Stimulated activated CD8-positive, alpha-beta memory T cell treated with anti-CD3 and anti-CD28 coated beads, Interleukin-15, amount 100 ng/mL, for 24 hours (primary cell): Measurements from ENCODE around the gene P2RX2.

Experiments used
- DNase-seq: peaks from one replicate; pipeline ENCODE4 v3.0.0-alpha.2; 2020; ENCODE audit warnings: low read depth

The P2RX2 gene

DNA sequence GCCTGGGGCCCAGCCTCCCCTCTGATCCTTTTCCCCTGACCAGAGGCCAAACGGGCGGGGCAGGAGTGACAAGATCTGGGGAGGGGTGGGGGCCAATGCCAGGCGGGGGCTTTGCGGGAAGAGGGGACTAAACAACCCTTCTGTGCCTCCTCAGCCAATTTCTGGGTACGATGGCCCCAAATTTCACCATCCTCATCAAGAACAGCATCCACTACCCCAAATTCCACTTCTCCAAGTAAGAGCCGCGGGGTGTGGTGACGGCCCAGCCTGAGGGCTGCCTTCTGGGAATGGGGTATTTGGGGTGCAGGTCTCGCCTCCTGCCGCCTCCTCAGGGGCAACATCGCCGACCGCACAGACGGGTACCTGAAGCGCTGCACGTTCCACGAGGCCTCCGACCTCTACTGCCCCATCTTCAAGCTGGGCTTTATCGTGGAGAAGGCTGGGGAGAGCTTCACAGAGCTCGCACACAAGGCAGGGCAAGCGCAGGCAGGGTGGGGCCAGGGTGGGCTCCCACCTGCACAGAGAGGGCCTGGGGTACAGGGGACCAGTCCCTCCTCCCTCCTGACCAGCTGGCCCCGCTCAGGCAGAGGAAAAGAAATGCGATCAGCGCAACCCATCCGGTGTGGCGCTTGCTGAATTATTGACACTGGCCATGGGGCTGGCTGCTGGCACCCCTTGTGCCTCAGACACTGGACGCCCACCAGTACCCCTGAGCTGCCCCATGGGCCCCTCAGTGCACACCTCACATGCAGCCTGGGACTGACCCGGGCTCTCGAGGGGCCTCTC, 1.7 kb downstream of the P2RX2 start:
- DNase-seq = no peak

DNA sequence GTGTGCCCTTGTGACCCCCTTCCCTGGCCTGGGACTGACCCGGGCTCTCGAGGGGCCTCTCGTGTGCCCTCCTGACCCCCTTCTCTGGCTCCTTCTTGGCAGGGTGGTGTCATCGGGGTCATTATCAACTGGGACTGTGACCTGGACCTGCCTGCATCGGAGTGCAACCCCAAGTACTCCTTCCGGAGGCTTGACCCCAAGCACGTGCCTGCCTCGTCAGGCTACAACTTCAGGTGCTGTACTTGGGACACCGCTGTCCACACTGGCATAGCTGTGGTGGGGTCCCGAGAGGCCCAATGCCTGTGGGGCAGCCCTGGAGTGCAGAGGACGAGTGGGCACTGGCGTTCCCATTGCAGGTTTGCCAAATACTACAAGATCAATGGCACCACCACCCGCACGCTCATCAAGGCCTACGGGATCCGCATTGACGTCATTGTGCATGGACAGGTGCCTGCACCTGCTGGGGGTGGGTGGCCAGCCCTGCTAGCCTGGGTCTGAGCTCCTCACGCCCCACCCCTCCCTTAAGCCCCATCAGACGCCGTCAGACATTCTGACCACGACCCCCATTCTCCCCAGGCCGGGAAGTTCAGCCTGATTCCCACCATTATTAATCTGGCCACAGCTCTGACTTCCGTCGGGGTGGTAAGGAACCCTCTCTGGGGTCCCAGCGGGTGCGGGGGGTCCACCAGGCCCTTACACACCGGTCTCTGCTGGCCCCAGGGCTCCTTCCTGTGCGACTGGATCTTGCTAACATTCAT, 2.5 kb downstream of the P2RX2 start:
- no peak for DNase-seq

DNA sequence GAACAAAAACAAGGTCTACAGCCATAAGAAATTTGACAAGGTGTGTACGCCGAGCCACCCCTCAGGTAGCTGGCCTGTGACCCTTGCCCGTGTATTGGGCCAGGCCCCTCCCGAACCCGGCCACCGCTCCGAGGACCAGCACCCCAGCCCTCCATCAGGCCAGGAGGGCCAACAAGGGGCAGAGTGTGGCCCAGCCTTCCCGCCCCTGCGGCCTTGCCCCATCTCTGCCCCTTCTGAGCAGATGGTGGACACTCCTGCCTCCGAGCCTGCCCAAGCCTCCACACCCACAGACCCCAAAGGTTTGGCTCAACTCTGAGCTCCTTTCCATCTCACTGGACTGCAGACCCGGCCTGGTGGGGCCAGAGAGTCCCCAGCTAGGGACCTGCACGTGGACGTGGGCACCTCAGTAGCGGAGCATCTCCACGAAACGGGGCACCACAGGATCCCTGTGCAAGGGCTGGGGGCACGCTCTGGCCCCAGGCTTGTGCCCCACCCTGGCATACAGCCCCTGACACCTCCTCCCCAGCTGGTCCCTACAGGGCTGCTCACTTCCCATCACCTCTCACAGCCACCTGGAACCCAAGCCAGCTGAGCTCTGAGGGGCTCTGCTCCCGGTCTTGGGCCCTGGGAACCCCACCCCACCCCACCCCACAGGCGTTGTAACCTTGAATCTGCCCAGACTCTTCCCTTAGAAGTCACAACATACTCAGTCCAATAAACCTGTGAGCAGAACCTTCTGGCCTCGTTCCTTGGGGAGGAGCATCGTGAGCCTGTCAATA, 3.3 kb downstream of the P2RX2 start:
- DNase-seq = no peak

DNA sequence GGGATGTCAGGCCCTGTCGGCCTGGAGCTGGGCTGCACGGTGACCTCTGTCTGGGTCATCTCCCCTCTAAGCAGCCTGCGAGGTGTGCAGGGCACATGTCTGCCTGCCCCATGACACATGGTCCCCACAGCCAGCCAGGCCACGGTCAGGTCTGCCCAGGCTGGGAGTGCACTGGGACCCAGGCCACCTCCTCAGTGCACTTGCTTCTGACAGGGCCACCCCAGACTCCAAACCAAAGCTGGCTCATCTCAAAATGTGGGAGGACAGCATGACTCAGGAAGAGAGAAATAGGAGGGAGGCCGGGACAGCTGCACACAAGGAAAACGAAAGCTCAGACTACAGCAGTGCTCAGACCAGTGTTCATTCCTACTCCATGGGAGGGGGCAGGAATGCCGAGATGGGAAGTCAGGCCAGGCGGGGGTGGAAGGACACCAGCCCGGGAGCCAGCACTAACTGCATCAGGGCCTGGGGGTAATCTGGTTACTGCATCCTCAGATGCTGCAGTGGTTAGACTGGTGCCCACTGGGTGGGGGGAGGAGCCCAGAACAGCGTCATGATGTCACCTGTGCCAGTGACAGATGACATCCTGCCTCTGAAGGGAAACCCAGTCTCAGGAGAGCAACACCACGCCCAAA, 4.0 kb downstream of the P2RX2 start:
- DNase-seq = no peak

DNA sequence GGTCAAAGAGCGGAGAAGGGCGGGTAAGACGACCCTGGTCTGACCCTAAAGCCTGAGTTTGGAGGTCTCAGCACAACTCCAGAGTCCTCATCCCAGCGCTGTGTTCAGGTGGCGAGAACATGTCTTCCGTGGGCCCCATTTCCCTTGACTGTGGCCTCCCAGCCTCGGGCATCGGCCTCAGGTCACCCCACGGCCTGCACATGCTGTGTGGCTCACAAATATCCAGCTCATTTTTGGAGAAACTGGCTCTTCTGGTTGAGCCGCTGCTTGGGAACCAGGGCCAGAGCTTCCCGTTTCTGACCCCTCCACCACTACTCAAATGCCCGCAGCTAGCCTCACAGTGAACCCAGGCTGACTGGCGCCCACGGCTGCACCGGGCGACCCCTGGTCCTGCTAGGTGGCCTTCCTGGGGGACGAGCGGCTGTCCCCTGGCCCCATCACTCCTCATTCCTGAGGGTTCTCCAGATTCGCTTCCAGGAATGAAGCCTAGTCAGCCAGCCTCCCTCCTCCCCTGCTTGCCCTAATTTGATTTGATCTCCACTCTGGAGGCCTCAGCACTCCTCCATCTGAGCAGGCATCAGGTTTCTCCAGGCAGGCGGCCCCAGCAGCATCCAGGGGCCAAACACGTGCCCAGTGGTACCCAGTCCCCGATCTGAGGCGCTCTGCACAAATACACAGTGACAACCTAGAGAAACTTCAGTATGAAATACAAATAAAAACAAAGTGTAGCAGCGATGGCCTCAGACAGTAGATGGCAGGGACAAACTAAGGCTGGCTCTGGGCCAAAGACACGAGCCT, 4.7 kb downstream of the P2RX2 start:
- no peak for DNase-seq

DNA sequence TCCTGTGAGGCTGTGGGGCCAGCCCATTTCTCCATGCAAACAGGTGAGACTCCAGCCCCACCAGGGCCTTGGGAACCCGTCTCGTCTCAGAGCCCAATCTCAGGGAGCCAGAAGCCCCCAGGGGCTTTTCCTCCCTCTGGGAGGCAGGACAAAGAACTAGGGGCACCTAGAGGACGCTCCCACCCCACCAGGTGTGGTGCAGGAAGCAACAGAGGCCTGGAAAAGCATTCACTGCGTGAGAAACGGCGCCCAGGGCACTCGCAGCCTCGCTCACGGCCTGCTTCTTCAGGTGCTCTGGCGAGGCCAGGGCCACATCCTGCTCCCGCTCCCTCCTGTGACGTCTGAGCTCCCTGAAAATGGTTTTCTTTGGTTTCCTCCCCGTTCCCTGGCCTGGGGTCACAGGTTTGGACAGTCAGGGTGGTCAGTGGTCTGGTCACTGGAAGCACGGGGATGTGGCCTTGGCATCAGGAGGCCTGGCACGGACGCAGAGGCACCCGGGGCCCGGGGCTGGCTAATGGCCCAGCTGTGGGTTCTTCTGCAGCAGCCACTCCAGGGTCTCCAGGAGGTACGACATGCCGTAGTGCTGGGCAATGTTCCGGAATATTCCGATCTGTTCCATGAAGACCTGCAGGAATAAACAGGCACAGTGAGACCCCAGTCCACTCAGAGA, 5.7 kb downstream of the P2RX2 start:
- DNase-seq = no peak

DNA sequence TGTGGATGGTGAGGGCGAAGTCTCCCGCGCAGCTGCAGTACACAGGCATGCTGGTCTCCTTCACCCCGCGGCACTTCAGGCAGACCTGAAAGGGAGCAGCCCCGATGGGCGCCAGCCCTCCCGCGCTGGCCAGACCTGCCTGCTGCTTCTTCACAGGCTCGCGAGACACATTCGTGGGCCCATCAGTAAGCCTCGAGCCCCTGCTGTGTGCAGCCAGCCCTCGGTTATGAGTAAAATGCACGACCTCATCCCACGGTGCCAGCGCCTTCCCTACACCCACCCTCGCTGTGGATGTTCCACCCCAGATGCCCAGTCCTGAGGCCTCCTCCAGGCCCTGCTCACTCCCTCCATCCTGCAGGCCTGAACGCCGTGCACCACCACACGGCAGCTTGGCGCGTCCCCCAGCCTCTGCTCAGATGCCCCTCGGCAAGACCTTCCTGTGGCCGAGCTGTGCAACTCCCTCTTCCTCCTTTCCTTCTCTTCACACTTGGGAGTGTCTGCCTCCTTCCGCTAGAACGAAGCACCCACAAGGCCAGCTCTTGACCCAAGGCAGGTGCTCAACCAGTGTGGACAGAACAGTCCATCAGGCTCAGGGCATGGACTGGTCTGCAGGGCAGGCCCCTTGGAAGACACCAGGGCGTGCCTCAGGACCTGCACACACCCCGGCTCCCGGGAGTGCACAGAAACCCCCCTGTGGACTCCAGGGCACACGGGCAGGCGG, 6.5 kb downstream of the P2RX2 start:
- no peak for DNase-seq

DNA sequence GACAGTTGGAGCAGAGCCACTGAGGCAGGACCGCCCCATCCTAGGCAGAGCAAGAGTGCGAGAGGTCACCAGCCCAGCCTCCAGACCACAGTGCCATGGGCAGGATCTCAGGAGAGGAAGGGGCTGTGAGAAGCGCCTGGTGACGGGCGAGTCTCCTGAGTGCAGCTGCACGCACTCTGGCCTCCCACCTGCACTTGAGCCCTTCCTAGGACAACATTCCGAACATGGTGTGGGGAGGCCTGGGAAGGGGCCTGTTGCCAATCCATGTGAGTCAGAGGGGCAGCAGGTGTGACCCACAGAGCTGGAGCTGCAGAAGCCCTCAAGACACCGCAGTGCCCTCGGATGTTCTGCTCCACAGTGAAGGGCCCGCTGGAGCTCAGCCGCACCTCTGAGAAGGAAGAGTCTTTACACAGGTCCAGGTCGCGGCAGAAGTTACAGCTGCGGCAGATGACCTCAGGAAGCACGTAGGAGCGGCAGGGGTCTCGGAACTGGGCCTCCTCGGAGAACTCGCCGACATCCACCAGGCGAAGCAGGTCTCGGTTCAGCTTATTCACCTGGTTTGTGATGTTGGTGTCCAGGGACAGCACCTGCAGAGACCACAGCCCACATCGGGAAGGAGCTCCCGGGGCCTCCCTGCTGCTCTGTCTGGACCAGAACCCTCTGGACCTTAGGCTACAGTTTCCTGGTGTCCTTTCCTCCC, 7.3 kb downstream of the P2RX2 start:
- no peak for DNase-seq

DNA sequence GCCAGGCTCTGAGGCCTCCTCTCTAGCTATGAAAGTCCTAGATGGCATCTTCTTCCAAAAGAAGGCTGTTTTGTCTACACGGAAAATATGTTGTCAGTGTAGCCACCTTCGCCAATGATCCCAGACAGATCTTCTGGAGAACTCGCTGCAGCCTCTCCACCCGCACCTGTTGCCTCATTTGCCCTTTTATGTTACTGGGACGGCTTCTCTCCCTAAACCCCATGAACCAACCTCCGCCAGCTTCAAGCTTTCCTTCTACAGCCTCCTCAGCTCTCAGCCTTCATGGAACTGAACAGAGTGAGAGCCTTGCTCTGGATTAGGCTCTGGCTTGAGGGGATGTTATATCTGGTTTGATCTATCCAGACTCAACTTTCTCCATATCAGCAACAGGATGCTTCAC, 10.8 kb downstream of the P2RX2 start:
- DNase-seq = no peak

DNA sequence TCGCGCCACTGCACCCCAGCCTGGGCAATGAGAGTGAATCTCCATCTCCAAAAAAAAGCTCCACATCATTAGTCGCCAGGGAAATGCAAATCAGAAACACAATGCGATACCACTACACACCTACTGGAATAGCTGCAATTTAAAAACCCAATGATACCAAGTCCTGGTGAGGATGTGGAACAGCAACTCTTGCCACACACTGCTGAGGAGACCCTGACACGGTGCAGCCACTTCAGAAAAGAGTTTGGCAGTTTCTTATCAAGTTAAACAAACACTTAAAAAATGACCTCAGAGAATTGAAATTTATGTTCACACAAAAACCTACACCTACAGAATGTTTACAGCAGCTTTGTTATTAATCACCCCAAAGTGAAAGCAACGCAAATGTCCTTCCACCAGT, 12.1 kb downstream of the P2RX2 start:
- DNase-seq = no peak

DNA sequence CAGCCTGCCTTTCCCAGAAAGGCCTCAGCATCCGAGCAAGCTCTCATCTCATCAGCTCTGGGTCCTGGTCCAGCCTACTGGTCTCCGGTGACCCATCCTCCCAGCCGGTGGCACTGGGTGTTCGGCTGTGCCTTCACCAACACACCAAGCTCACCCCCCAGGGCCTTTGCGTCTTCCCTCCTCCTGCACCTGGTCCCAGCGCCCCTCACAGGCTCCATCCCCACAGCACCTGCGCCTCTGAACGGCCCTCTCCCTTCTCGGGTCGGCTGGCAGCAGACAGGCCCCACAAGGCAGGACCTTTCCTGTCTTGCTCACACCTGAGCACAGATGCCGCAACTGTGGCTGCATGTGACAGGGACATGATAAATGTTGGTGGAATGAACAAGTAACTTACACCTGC, 13.1 kb downstream of the P2RX2 start:
- no peak for DNase-seq

DNA sequence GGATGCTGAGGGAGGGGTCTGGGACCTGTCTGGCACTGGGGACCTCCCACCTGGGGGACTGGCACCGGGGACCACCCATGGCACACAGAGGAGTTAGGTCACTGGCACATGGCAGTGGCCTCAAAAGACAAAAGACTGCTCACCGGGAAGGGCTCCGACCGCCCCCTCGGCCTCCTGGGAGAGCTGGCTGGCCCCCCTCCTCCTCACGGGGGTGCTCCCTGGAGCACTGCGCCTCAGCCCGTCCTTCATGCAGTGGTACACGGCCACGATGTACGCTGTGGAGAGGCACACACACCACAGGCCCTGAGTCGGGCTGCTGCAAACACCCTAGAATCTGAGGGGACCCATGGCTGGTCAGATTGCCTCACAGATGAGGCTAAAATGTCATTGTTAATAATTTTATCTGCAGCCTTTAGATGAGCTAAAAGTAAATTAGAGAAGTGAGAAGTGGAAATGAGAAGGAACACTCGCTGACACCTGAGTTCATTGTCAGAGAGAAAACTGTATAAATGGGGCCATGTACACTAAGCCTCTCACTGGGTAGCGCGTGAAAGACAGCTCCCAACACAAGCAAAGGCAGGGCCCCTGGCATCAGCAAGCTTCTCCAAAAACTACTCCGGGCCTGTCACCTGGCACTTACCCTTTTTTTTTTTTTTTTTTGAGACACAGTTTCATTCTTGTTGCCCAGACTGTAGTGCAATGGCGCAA, 14.1 kb downstream of the P2RX2 start:
- no peak for DNase-seq

DNA sequence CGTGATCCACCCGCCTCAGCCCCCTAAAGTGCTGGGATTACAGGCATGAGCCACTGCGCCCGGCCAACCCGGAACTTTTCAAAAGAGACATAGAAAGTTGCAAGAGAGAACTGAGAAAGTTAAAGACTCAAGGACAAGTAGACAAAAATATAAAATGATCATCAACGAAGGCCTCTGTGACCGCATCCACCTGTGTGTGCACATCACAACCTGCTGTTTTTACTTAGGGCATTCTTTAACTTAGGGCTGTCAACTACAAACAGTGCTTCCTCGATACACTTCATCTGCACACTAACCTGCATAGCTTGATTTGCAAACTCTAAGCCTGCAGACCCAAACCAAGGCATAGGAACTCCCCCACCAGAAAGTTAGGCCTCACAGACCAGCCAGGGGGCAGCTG, 14.8 kb downstream of the P2RX2 start:
- DNase-seq = no peak

DNA sequence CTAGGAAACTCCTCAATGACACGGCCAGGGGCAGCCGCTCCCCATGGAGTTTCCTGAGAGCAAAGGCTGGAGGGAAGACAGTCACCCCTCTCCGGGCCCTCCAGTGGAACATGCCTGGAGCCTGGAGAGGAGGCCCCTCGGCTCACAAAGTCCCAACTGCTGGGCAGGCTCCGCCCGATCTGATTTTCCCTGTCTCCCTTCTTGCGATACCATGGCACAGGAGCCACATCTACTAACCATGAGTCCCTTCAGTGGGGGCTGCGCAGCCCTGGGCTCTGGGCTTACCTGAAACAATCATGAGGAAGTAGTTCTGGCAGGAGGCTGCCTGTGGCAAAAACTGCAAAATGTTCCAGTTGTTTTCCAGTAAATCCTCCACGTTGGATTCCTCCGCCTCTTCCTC, 15.3 kb downstream of the P2RX2 start:
- no peak for DNase-seq

DNA sequence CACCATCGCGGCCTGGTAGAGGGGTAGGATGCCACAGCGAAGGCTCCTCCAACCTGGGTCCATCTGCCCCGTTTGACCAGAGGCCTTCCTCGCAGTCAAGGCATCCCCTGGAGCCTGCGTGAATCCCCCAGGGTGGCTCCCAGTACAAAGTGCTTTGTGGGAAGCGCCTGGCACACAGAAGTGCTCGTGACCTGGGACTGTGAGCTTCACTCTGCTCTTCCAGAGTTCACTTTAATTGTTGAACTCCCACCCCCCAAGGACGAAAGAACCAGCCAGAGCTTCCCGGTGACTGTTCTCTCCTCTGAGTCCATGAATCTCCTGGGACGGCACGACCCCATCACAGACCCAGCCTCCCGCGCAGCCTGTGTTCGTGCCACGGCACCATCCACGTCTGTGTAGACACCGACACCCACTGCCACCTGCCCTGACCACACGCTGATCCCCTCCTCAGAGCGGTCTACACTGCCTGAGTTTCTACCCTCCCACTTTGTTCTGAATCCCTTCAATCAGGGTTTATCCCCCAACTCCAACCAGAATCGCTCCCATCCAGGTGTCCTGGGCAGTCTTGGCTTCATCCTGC, 15.9 kb downstream of the P2RX2 start:
- no peak for DNase-seq

DNA sequence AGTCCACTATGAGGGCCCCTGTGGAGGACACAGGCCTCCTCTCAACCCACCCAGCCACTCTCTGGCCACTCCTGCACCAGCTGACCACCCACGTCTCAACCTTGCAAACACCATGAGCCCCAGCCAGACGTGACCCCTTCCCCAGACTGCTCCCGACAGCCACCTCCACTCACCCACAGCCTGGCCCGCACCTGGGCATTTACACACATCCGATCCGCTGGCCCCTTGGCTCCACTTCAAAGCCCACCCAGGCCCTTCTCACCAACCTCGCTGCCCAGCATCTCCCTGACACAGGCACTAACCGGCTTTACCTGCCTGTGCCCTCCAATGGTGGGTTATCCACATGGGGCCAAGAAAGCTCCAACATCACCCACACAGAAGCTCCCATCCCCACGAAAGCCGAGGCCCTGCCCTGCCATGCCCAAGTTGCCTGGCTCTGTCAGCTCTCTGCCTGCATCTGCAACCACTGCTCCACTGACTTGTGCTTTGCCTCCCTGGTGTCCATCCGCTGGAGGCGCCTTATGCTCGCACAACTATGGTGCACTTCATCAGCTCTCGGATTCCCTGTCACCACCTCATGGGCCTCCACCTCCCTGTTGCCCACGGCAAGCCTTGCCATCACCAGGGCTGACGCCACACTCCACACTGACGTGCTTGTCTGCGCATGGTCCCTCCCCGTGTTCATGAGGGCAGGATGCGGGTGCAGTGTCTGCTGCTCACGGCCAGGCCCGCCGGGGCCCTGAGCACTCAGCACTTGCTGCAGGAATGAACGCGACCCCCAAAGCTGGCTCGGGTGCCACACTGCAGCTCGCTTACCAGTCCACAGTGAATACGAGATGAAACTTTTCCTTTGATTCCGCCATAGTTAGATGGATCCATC, 16.7 kb downstream of the P2RX2 start:
- no peak for DNase-seq

DNA sequence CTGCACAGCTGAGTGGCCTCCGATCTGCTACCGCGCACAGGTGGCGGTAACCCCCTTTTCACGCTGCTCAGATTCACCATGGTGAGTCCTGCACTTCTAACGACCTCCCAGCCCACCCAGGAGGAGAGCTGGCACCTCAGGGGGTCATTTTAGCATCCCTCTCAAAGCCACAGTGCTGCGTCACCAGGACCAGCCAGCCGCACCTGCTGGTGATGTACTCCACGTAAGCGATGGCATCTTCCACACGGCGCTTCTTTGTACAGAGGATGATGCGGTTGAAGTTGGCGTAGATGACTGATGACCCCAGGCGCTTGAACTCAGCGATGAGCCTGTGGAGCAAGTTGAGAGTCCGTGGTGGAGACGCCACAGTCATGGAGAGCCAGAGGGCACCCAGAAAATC, 19.2 kb downstream of the P2RX2 start:
- DNase-seq = no peak
